Endothelial cell of umbilical vein (primary cell): ENCODE measurements around the gene SVIL. TPM values are rescaled to one million over a fixed set of nuclear protein-coding genes. Genes with fewer than 3 reads are reported as not detected.

Experiments used
- BruUV-seq: library from RNA; stranded (reverse); fragments of 400-500 nt; replicated peaks from 2 replicates; lab custom pipeline; 2021; lab: Mats Ljungman, UMichigan
- CTCF ChIA-PET: fragments of 300-600, 350-600 bp; sonication (Branson Sonifier 250); formaldehyde crosslinking; loops from one replicate; lab custom pipeline; 2021; ENCODE audit warnings: antibody characterized with exemption, inconsistent platforms; lab: Charles Lee
- POLR2A ChIA-PET: fragments of 300-600, 350-600 bp; sonication (Branson Sonifier 250); formaldehyde crosslinking; loops from one replicate; lab custom pipeline; 2021; ENCODE audit warnings: antibody characterized with exemption, inconsistent platforms; lab: Charles Lee
- DNase-seq: peaks from one replicate; pipeline ENCODE4 v3.0.0-alpha.2; 2011; ENCODE audit warnings: low read depth, low spot score
- FAIRE-seq: peaks from 2 replicates; lab custom pipeline; 2011; peaks lifted over from hg19 to GRCh38; lab: Jason Lieb, UNC
- H2AFZ ChIP-seq: 2 replicates; pipeline ENCODE4 v1.6.0; 2012; ENCODE audit warnings: low read depth, low read length, control low read depth, inconsistent platforms
- H3K27ac ChIP-seq: 2 replicates; pipeline ENCODE4 v1.5.1; 2011; ENCODE audit warnings: low read depth, mild to moderate bottlenecking, control low read depth, low read length, moderate library complexity; ENCODE audit not compliant: insufficient read depth
- H3K27me3 ChIP-seq, 2 experiments: 2 replicates each; pipeline versions ENCODE4 v1.6.0 to v1.6.1; 2011; ENCODE audit warnings: low read length in 2 of 2, mixed read lengths in 1 of 2; ENCODE audit not compliant: control insufficient read depth in 2 of 2, insufficient read depth in 2 of 2
- H3K36me3 ChIP-seq, 2 experiments: 2 replicates in 1 of 2; 3 replicates in 1 of 2; pipeline ENCODE4 v1.5.1; 2011; ENCODE audit warnings: low read length in 2 of 2, mild to moderate bottlenecking in 1 of 2, moderate library complexity in 1 of 2; ENCODE audit not compliant: control insufficient read depth in 2 of 2, insufficient read depth in 2 of 2; ENCODE audit errors: extremely low read depth in 1 of 2
- H3K4me1 ChIP-seq: 3 replicates; pipeline ENCODE4 v1.5.1; 2011; ENCODE audit warnings: mild to moderate bottlenecking, low read length; ENCODE audit not compliant: control insufficient read depth, insufficient read depth; ENCODE audit errors: extremely low read depth
- H3K4me2 ChIP-seq: 2 replicates; pipeline ENCODE4 v1.6.1; 2011; ENCODE audit warnings: low read length, control low read depth, mixed read lengths; ENCODE audit not compliant: insufficient read depth
- H3K4me3 ChIP-seq, 3 experiments: fragments of 200-600 bp in 1 of 3; sonication (generic), shearing (Covaris generic) in 1 of 3; replicated peaks in 1 of 3; 2 replicates each; pipeline ENCODE4 v1.5.1; 2011 to 2016; ENCODE audit warnings: control low read depth in 3 of 3, low read length in 3 of 3, mild to moderate bottlenecking in 2 of 3, inconsistent platforms in 1 of 3, low read depth in 1 of 3, moderate library complexity in 1 of 3; ENCODE audit not compliant: insufficient read depth in 1 of 3
- H3K79me2 ChIP-seq: 2 replicates; pipeline ENCODE4 v1.6.0; 2012; ENCODE audit warnings: low read length, inconsistent platforms; ENCODE audit not compliant: control insufficient read depth, insufficient read depth
- H3K9ac ChIP-seq: replicated peaks from 2 replicates; pipeline ENCODE3; 2011; ENCODE audit warnings: low read length, control low read depth; ENCODE audit not compliant: insufficient read depth; ENCODE audit errors: extremely low read depth
- H3K9me1 ChIP-seq: replicated peaks from 3 replicates; pipeline ENCODE4 v1.6.0; 2011; ENCODE audit warnings: mild to moderate bottlenecking, low read length; ENCODE audit not compliant: control insufficient read depth, insufficient read depth; ENCODE audit errors: extremely low read depth
- H3K9me3 ChIP-seq: replicated peaks from 2 replicates; pipeline ENCODE4 v1.5.1; 2012; ENCODE audit warnings: low read length, inconsistent platforms; ENCODE audit not compliant: control insufficient read depth, insufficient read depth
- H4K20me1 ChIP-seq: replicated peaks from 2 replicates; pipeline ENCODE3; 2011; ENCODE audit warnings: mild to moderate bottlenecking, low read length; ENCODE audit not compliant: control insufficient read depth, insufficient read depth; ENCODE audit errors: extremely low read depth
- CTCF ChIP-seq, 2 donors: IDR thresholded peaks; 1 replicate in 1 of 2; 2 replicates in 1 of 2; pipeline ENCODE4 v1.5.1; 2011; ENCODE audit warnings: low read length in 2 of 2, mild to moderate bottlenecking in 2 of 2, moderate library complexity in 2 of 2, control low read depth in 1 of 2, inconsistent platforms in 1 of 2, low read depth in 1 of 2; ENCODE audit not compliant: insufficient read depth in 1 of 2; ENCODE audit errors: extremely low read depth in 1 of 2
- EZH2 ChIP-seq: IDR thresholded peaks from 2 replicates; pipeline ENCODE4 v1.6.1; 2012; ENCODE audit warnings: borderline replicate concordance, low read depth, mild to moderate bottlenecking, moderate library complexity, low read length, inconsistent platforms; ENCODE audit not compliant: severe bottlenecking
- FOS ChIP-seq: IDR thresholded peaks from 2 replicates; pipeline ENCODE4 v1.6.1; 2011; ENCODE audit warnings: mild to moderate bottlenecking, low read length, moderate library complexity, borderline replicate concordance; ENCODE audit not compliant: insufficient read depth
- GATA2 ChIP-seq: IDR thresholded peaks from 2 replicates; pipeline ENCODE4 v1.7.0; 2011; ENCODE audit warnings: low read depth, mild to moderate bottlenecking, moderate library complexity, mixed read lengths, low read length; ENCODE audit not compliant: insufficient read length, insufficient read depth
- JUN ChIP-seq: IDR thresholded peaks from 2 replicates; pipeline ENCODE4 v1.6.1; 2011; ENCODE audit warnings: borderline replicate concordance, low read depth; ENCODE audit not compliant: insufficient read length, insufficient read depth
- MAX ChIP-seq: IDR thresholded peaks from 2 replicates; pipeline ENCODE4 v1.6.1; 2011; ENCODE audit not compliant: insufficient read depth, insufficient read length
- MYC ChIP-seq: IDR thresholded peaks from one replicate; pipeline ENCODE4 v1.6.1; 2011; ENCODE audit warnings: mild to moderate bottlenecking, low read depth, low read length
- POLR2A ChIP-seq: IDR thresholded peaks from 2 replicates; pipeline ENCODE4 v1.6.1; 2012; ENCODE audit warnings: low read depth, mild to moderate bottlenecking, control low read depth, low read length
- POLR2AphosphoS5 ChIP-seq: IDR thresholded peaks from 2 replicates; pipeline ENCODE4 v1.6.1; 2012; ENCODE audit warnings: low read depth, mild to moderate bottlenecking, control low read depth, low read length, moderate library complexity; ENCODE audit not compliant: insufficient read depth
- dilution Hi-C: fragments of 300-500 bp; cut with MboI; formaldehyde crosslinking; loops from one replicate; pipeline ENCODE4 v1.15.0; 2019; ENCODE audit warnings: low sequenced_read_pairs; ENCODE audit not compliant: extremely low pct_ligation_motif_present
- intact Hi-C: fragments of 100-400 bp; cut with micrococcal nuclease; formaldehyde crosslinking; loops from one replicate; pipeline ENCODE4 v1.10.0; 2022
- polyA plus RNA-seq, 4 experiments: library from polyadenylated mRNA; depleted of rRNA in 3 of 4; stranded (reverse) in 3 of 4; unstranded in 1 of 4; fragments of >200 nt; gene quantifications; 2 replicates each; pipeline versions ENCODE4 v1.2.1 to v1.2.3, GENCODE V29; 2011 to 2012; ENCODE audit warnings: missing spikeins in 1 of 4
- total RNA-seq: library from RNA; stranded (reverse); gene quantifications from 2 replicates; pipeline ENCODE4 v1.2.3, GENCODE V29; 2021

SVIL gene
- total and polyA plus RNA-seq, 2 donors (not counting 3 experiments of a cell fraction or from before 2014, with no cell fraction given) = 22.6 to 70.7 TPM

GRCh38 chr10:29631049-29631339, 3.8 kb downstream of the SVIL start:
- Histone ChIP-seq H3K79me2 (peaks cover 4% of the 10 kb centered on the region), H4K20me1 (no peaks in the 10 kb centered on the region), H3K9me3 (no peaks in the 10 kb centered on the region), H3K9ac (no peak overlapping the region), H3K4me3 (no peak overlapping the region), H3K4me2 (no peak overlapping the region), H3K27ac (no peak overlapping the region), H2AFZ (no peak overlapping the region), H3K36me3 (no peaks in the 10 kb centered on the region), H3K27me3 (no peaks in the 10 kb centered on the region), H3K9me1 (no peaks in the 10 kb centered on the region), H3K4me1 (peaks cover 30% of the 10 kb centered on the region)
- no TSS peak for BruUV-seq
- ChIA-PET POLR2A (no interaction called here), CTCF (no interaction called here)
- intact Hi-C loops (no loop called here), dilution Hi-C loops (no loop called here)
- DNase-seq (no peak), FAIRE-seq (no peak)
- TF ChIP-seq POLR2AphosphoS5 = no peak
- no peak for TF ChIP-seq EZH2
- TF ChIP-seq FOS = no peak
- TF ChIP-seq CTCF (IDR thresholded peaks at IDR 0.05; ENCODE audit: extremely low read depth in 1 of 2, insufficient read depth in 1 of 2, low read depth in 1 of 2, low read length in 2 of 2) = no peak
- no peak for TF ChIP-seq JUN
- no peak for TF ChIP-seq GATA2
- TF ChIP-seq MAX = no peak
- no peak for TF ChIP-seq MYC
- TF ChIP-seq POLR2A = no peak
